Caco-2 (cell line): ENCODE results near the gene MAN2B1. TPM values are rescaled to one million over a fixed set of nuclear protein-coding genes. Genes with fewer than 3 reads are reported as not detected.

Experiments used
- BruUV-seq: library from RNA; stranded (reverse); fragments of 400-500 nt; replicated peaks from 2 replicates; lab custom pipeline; 2021; lab: Mats Ljungman, UMichigan
- CTCF ChIA-PET: fragments of 300-600 bp; sonication (Branson Sonifier 250); formaldehyde crosslinking; loops from one replicate; lab custom pipeline; 2022; ENCODE audit warnings: antibody characterized with exemption; lab: Charles Lee
- POLR2A ChIA-PET: fragments of 300-600 bp; sonication (Branson Sonifier 250); formaldehyde crosslinking; loops from one replicate; lab custom pipeline; 2022; ENCODE audit warnings: antibody characterized with exemption; lab: Charles Lee
- DNase-seq, 2 experiments: peaks; one replicate each; pipeline versions ENCODE4 v3.0.0 to v3.0.0-alpha.2; 2020 to 2022
- H3K27me3 ChIP-seq: replicated peaks from 2 replicates; pipeline ENCODE4 v1.6.0; 2011; ENCODE audit warnings: low read length; ENCODE audit not compliant: control insufficient read depth, insufficient read depth
- H3K36me3 ChIP-seq: 2 replicates; pipeline ENCODE4 v1.5.1; 2011; ENCODE audit warnings: low read length; ENCODE audit not compliant: control insufficient read depth, insufficient read depth
- H3K4me1 ChIP-seq: fragments of 250-450 bp; sonication (Bioruptor Pico); 2 replicates; pipeline ENCODE4 v1.5.1; 2020; ENCODE audit warnings: mild to moderate bottlenecking
- H3K4me3 ChIP-seq: 2 replicates; pipeline ENCODE4 v1.5.1; 2011; ENCODE audit warnings: low read depth, mild to moderate bottlenecking, control low read depth, low read length
- H3K9me3 ChIP-seq: fragments of 250-450 bp; sonication (Bioruptor Pico); 2 replicates; pipeline ENCODE4 v1.5.1; 2020; ENCODE audit warnings: mild to moderate bottlenecking, moderate library complexity
- H3K27ac Mint-ChIP-seq: one replicate; pipeline ENCODE4 v1.8.0; 2022; ENCODE audit warnings: mixed read lengths; ENCODE audit not compliant: unreplicated experiment
- H3K27me3 Mint-ChIP-seq: one replicate; pipeline ENCODE4 v1.8.0; 2022; ENCODE audit warnings: mixed read lengths; ENCODE audit not compliant: insufficient read depth, unreplicated experiment
- H3K36me3 Mint-ChIP-seq: one replicate; pipeline ENCODE4 v1.8.0; 2022; ENCODE audit warnings: mild to moderate bottlenecking, mixed read lengths; ENCODE audit not compliant: insufficient read depth, unreplicated experiment
- H3K4me1 Mint-ChIP-seq: one replicate; pipeline ENCODE4 v1.8.0; 2022; ENCODE audit warnings: low read depth, mixed read lengths; ENCODE audit not compliant: unreplicated experiment
- H3K4me3 Mint-ChIP-seq: one replicate; pipeline ENCODE4 v1.8.0; 2022; ENCODE audit warnings: mild to moderate bottlenecking, moderate library complexity, mixed read lengths; ENCODE audit not compliant: unreplicated experiment
- H3K9me3 Mint-ChIP-seq: one replicate; pipeline ENCODE4 v1.8.0; 2022; ENCODE audit warnings: mixed read lengths; ENCODE audit not compliant: unreplicated experiment
- CTCF ChIP-seq, 2 experiments: fragments of 200-600 bp in 1 of 2; IDR thresholded peaks; 1 replicate in 1 of 2; 2 replicates in 1 of 2; pipeline versions ENCODE4 v1.5.1 to v1.8.0; 2011 to 2022; ENCODE audit warnings: antibody characterized with exemption in 1 of 2, control low read depth in 1 of 2, inconsistent platforms in 1 of 2, low read depth in 1 of 2, low read length in 1 of 2, mild to moderate bottlenecking in 1 of 2, moderate library complexity in 1 of 2; ENCODE audit not compliant: insufficient read depth in 1 of 2, severe bottlenecking in 1 of 2, unreplicated experiment in 1 of 2
- intact Hi-C: fragments of 100-400 bp; cut with micrococcal nuclease; formaldehyde crosslinking; loops from one replicate; pipeline ENCODE4 v1.10.0; 2022; ENCODE audit not compliant: unreplicated experiment
- total RNA-seq: library from RNA; stranded (reverse); gene quantifications from 2 replicates; pipeline ENCODE4 v1.2.3, GENCODE V29; 2022

The MAN2B1 gene
- total RNA-seq, 1 experiment from 2014 or later, result 70.5 TPM

GRCh38 chr19:12695096-12695495, 28.6 kb upstream of the MAN2B1 start:
- Mint-ChIP-seq H3K27ac (no peak overlapping the region), H3K27me3 (no peaks in the 10 kb centered on the region), H3K4me3 (no peak overlapping the region), H3K4me1 (no peaks in the 10 kb centered on the region), H3K9me3 (no peaks in the 10 kb centered on the region), H3K36me3 (peaks cover 8% of the 10 kb centered on the region)
- DNase-seq, result no peak
- intact Hi-C loops, result no loop called here
- no TSS peak for BruUV-seq
- H3K4me3 ChIP-seq, result no peak overlapping the region
- TF ChIP-seq CTCF (IDR thresholded peaks at IDR 0.05; ENCODE audit: insufficient read depth in 1 of 2, low read depth in 1 of 2, low read length in 1 of 2, severe bottlenecking in 1 of 2, unreplicated experiment in 1 of 2), result no peak
- ChIA-PET CTCF (no interaction called here), POLR2A (no interaction called here)
- H3K36me3 ChIP-seq, result peaks cover 1% of the 10 kb centered on the region; the same call in 1 of the 2 replicates
- H3K9me3 ChIP-seq, result no peaks in the 10 kb centered on the region
- H3K27me3 ChIP-seq, result no peaks in the 10 kb centered on the region
- H3K4me1 ChIP-seq, result no peaks in the 10 kb centered on the region

- Mint-ChIP-seq H3K4me1 (no peaks in the 10 kb centered on the region), H3K27ac (no peak overlapping the region), H3K27me3 (no peaks in the 10 kb centered on the region), H3K9me3 (no peaks in the 10 kb centered on the region), H3K4me3 (no peak overlapping the region), H3K36me3 (peaks cover 8% of the 10 kb centered on the region)
- H3K9me3 ChIP-seq, result no peaks in the 10 kb centered on the region
- H3K36me3 ChIP-seq, result peaks cover 1% of the 10 kb centered on the region; the same call in 1 of the 2 replicates
- CTCF ChIA-PET, result interaction anchor here (0.6 kb wide), 2 partner anchors 909 to 1566 kb away, joined by 3 to 4 read pairs; no protein-coding TSS in a partner anchor
- no peak for TF ChIP-seq CTCF (IDR thresholded peaks at IDR 0.05; ENCODE audit: insufficient read depth in 1 of 2, low read depth in 1 of 2, low read length in 1 of 2, severe bottlenecking in 1 of 2, unreplicated experiment in 1 of 2)
- intact Hi-C loops, result no loop called here
- DNase-seq, result no peak
- no peaks in the 10 kb centered on the region for H3K4me1 ChIP-seq
- BruUV-seq, result no TSS peak
- H3K4me3 ChIP-seq, result no peak overlapping the region
- POLR2A ChIA-PET, result interaction anchor here (0.9 kb wide), 1 partner anchor 14 kb away, joined by 3 read pairs; no protein-coding TSS in a partner anchor
- H3K27me3 ChIP-seq, result no peaks in the 10 kb centered on the region
These were observed 28.1 kb upstream of the MAN2B1 start for GRCh38 chr19:12694641-12695040.

GRCh38 chr19:12692960-12693359, 26.4 kb upstream of the MAN2B1 start:
- no peaks in the 10 kb centered on the region for H3K9me3 Mint-ChIP-seq
- H3K4me1 ChIP-seq, result no peaks in the 10 kb centered on the region
- ChIA-PET POLR2A (no interaction called here), CTCF (no interaction called here)
- intact Hi-C loops, result no loop called here
- H3K27me3 ChIP-seq, result no peaks in the 10 kb centered on the region
- H3K27me3 Mint-ChIP-seq, result no peaks in the 10 kb centered on the region
- H3K4me1 Mint-ChIP-seq, result no peaks in the 10 kb centered on the region
- H3K4me3 Mint-ChIP-seq, result no peak overlapping the region
- H3K36me3 ChIP-seq, result peaks cover 1% of the 10 kb centered on the region; the same call in 1 of the 2 replicates
- DNase-seq, result no peak
- peaks cover 8% of the 10 kb centered on the region for H3K36me3 Mint-ChIP-seq
- no peaks in the 10 kb centered on the region for H3K9me3 ChIP-seq
- BruUV-seq, result no TSS peak
- no peak overlapping the region for H3K4me3 ChIP-seq
- TF ChIP-seq CTCF (IDR thresholded peaks at IDR 0.05; ENCODE audit: insufficient read depth in 1 of 2, low read depth in 1 of 2, low read length in 1 of 2, severe bottlenecking in 1 of 2, unreplicated experiment in 1 of 2), result no peak
- H3K27ac Mint-ChIP-seq, result no peak overlapping the region
